ENCODE measurements around the gene HFE. TPM values are rescaled to one million over a fixed set of nuclear protein-coding genes. Genes with fewer than 3 reads are reported as not detected.

Gene HFE
- total RNA-seq, 1 experiment from 2014 or later: 7.8 TPM

- POLR2A ChIA-PET (ENCODE audit: low non-redundant PET): no interaction called here
- CTCF ChIA-PET: no interaction called here
- Histone ChIP-seq H3K4me1 (ENCODE audit: insufficient read depth, low read length, poor library complexity, severe bottlenecking) (no peaks in the 10 kb centered on the region), H3K27me3 (replicated peaks; ENCODE audit: insufficient read depth, low read depth, low read length, poor library complexity) (no peaks in the 10 kb centered on the region), H3K4me3 (ENCODE audit: low read depth, low read length, poor library complexity, severe bottlenecking) (no peak overlapping the region), H3K27ac (ENCODE audit: low read depth, low read length, poor library complexity, severe bottlenecking) (no peak overlapping the region), H3K36me3 (ENCODE audit: insufficient read depth, low read length, poor library complexity, severe bottlenecking) (no peaks in the 10 kb centered on the region), H3K9me3 (ENCODE audit: low read depth, low read length, poor library complexity, severe bottlenecking) (no peaks in the 10 kb centered on the region)
- intact Hi-C loops (cut with micrococcal nuclease; ENCODE audit: unreplicated experiment): no loop called here
- no TSS peak for BruUV-seq (replicated peaks)
- no peak for DNase-seq (ENCODE audit: low spot score)
- TF ChIP-seq EZH2 (IDR thresholded peaks at IDR 0.05; ENCODE audit: borderline replicate concordance, low read depth, low read length, poor library complexity, severe bottlenecking) (no peak), CTCF (conservative IDR thresholded peaks at IDR 0.05; ENCODE audit: low read depth, low read length) (no peak)
Measured at GRCh38 chr6:26094036-26094435, 6.8 kb downstream of the HFE start.

- no TSS peak for BruUV-seq (replicated peaks)
- ChIA-PET POLR2A (ENCODE audit: low non-redundant PET) (no interaction called here), CTCF (interaction anchor here (0.6 kb wide), 1 partner anchor 31 kb away, joined by 4 read pairs; no protein-coding TSS in a partner anchor)
- no peaks in the 10 kb centered on the region for H3K27me3 ChIP-seq (replicated peaks; ENCODE audit: insufficient read depth, low read depth, low read length, poor library complexity)
- no peak overlapping the region for H3K27ac ChIP-seq (ENCODE audit: low read depth, low read length, poor library complexity, severe bottlenecking)
- peak; percentile 80 for DNase-seq (ENCODE audit: low spot score)
- no peaks in the 10 kb centered on the region for H3K36me3 ChIP-seq (ENCODE audit: insufficient read depth, low read length, poor library complexity, severe bottlenecking)
- H3K9me3 ChIP-seq (ENCODE audit: low read depth, low read length, poor library complexity, severe bottlenecking): no peaks in the 10 kb centered on the region
- peaks cover under 1% of the 10 kb centered on the region for H3K4me1 ChIP-seq (ENCODE audit: insufficient read depth, low read length, poor library complexity, severe bottlenecking)
- TF ChIP-seq CTCF (conservative IDR thresholded peaks at IDR 0.05; ENCODE audit: low read depth, low read length) (peak; percentile 82), EZH2 (IDR thresholded peaks at IDR 0.05; ENCODE audit: borderline replicate concordance, low read depth, low read length, poor library complexity, severe bottlenecking) (no peak)
- intact Hi-C loops (cut with micrococcal nuclease; ENCODE audit: unreplicated experiment): loop anchor here (1.0 kb wide), 1 partner anchor 31 kb away; no protein-coding TSS in a partner anchor
- no peak overlapping the region for H3K4me3 ChIP-seq (ENCODE audit: low read depth, low read length, poor library complexity, severe bottlenecking)
Measured at GRCh38 chr6:26097268-26097875, 10.1 kb downstream of the HFE start.

GRCh38 chr6:26103141-26103769, 16.0 kb downstream of the HFE start:
- no peaks in the 10 kb centered on the region for H3K27me3 ChIP-seq (replicated peaks; ENCODE audit: insufficient read depth, low read depth, low read length, poor library complexity)
- no peak for TF ChIP-seq CTCF (conservative IDR thresholded peaks at IDR 0.05; ENCODE audit: low read depth, low read length)
- no peak for TF ChIP-seq EZH2 (IDR thresholded peaks at IDR 0.05; ENCODE audit: borderline replicate concordance, low read depth, low read length, poor library complexity, severe bottlenecking)
- no peak for DNase-seq (ENCODE audit: low spot score)
- ChIA-PET CTCF (no interaction called here), POLR2A (ENCODE audit: low non-redundant PET) (interaction anchor here (0.7 to 1.5 kb wide), 2 partner anchors 21 to 33 kb away, joined by 7 to 20 read pairs; a partner anchor contains a TSS)
- H3K27ac ChIP-seq (ENCODE audit: low read depth, low read length, poor library complexity, severe bottlenecking): peak overlapping the region; percentile 66
- peaks cover 11% of the 10 kb centered on the region for H3K4me1 ChIP-seq (ENCODE audit: insufficient read depth, low read length, poor library complexity, severe bottlenecking)
- H3K9me3 ChIP-seq (ENCODE audit: low read depth, low read length, poor library complexity, severe bottlenecking): no peaks in the 10 kb centered on the region
- peak overlapping the region; percentile 46 for H3K4me3 ChIP-seq (ENCODE audit: low read depth, low read length, poor library complexity, severe bottlenecking)
- TSS peak; percentile 90 for BruUV-seq (replicated peaks)
- intact Hi-C loops (cut with micrococcal nuclease; ENCODE audit: unreplicated experiment): no loop called here
- H3K36me3 ChIP-seq (ENCODE audit: insufficient read depth, low read length, poor library complexity, severe bottlenecking): no peaks in the 10 kb centered on the region

All from A673 (cell line).